Measurements from ENCODE around the gene CCDC192.

The CCDC192 gene

GRCh38 chr5:127885176-127885575, 182.0 kb downstream of the CCDC192 start:
- no peak for TF ChIP-seq EZH2phosphoT487 (IDR thresholded peaks at IDR 0.05; ENCODE audit: borderline replicate concordance)
- TF ChIP-seq CTCF (conservative IDR thresholded peaks at IDR 0.05; ENCODE audit: low read length): no peak
- no peaks in the 10 kb centered on the region for H4K20me1 ChIP-seq (ENCODE audit: insufficient read depth, low read length, poor library complexity, severe bottlenecking)
- no peaks in the 10 kb centered on the region for H3F3A ChIP-seq (ENCODE audit: low read depth)
- H3K36me3 ChIP-seq (ENCODE audit: insufficient read depth, low read length): no peaks in the 10 kb centered on the region
- no peaks in the 10 kb centered on the region for H3K9me3 ChIP-seq (ENCODE audit: insufficient read depth, low read depth, low read length)
- H3K4me1 ChIP-seq (ENCODE audit: insufficient read depth, low read length, poor library complexity, severe bottlenecking): no peaks in the 10 kb centered on the region
- no peaks in the 10 kb centered on the region for H3K9me2 ChIP-seq (replicated peaks; ENCODE audit: low read depth, low read length)
- H2AFZ ChIP-seq (ENCODE audit: low read length): no peak overlapping the region
- H3K4me3 ChIP-seq (ENCODE audit: low read length, poor library complexity, severe bottlenecking): no peak overlapping the region
- H3K4me2 ChIP-seq (ENCODE audit: low read depth, low read length, poor library complexity, severe bottlenecking): no peak overlapping the region
- no peaks in the 10 kb centered on the region for H3K79me2 ChIP-seq (ENCODE audit: insufficient read depth, low read length)
- no peak overlapping the region for H3K9ac ChIP-seq (ENCODE audit: low read depth, low read length, poor library complexity, severe bottlenecking)
- H3K27me3 ChIP-seq (ENCODE audit: insufficient read depth, low read length, poor library complexity, severe bottlenecking): no peaks in the 10 kb centered on the region

GRCh38 chr5:127886081-127886480, 182.9 kb downstream of the CCDC192 start:
- H3K27me3 ChIP-seq (ENCODE audit: insufficient read depth, low read length, poor library complexity, severe bottlenecking): no peaks in the 10 kb centered on the region
- no peaks in the 10 kb centered on the region for H3K36me3 ChIP-seq (ENCODE audit: insufficient read depth, low read length)
- H2AFZ ChIP-seq (ENCODE audit: low read length): no peak overlapping the region
- H3K4me3 ChIP-seq (ENCODE audit: low read length, poor library complexity, severe bottlenecking): no peak overlapping the region
- H3K79me2 ChIP-seq (ENCODE audit: insufficient read depth, low read length): no peaks in the 10 kb centered on the region
- no peaks in the 10 kb centered on the region for H3K4me1 ChIP-seq (ENCODE audit: insufficient read depth, low read length, poor library complexity, severe bottlenecking)
- TF ChIP-seq CTCF (conservative IDR thresholded peaks at IDR 0.05; ENCODE audit: low read length) (no peak), EZH2phosphoT487 (IDR thresholded peaks at IDR 0.05; ENCODE audit: borderline replicate concordance) (no peak)
- H3K9me3 ChIP-seq (ENCODE audit: insufficient read depth, low read depth, low read length): no peaks in the 10 kb centered on the region
- H3K9ac ChIP-seq (ENCODE audit: low read depth, low read length, poor library complexity, severe bottlenecking): no peak overlapping the region
- no peaks in the 10 kb centered on the region for H4K20me1 ChIP-seq (ENCODE audit: insufficient read depth, low read length, poor library complexity, severe bottlenecking)
- no peaks in the 10 kb centered on the region for H3F3A ChIP-seq (ENCODE audit: low read depth)
- no peaks in the 10 kb centered on the region for H3K9me2 ChIP-seq (replicated peaks; ENCODE audit: low read depth, low read length)
- no peak overlapping the region for H3K4me2 ChIP-seq (ENCODE audit: low read depth, low read length, poor library complexity, severe bottlenecking)

GRCh38 chr5:127887282-127887681, 184.1 kb downstream of the CCDC192 start:
- H3K4me3 ChIP-seq (ENCODE audit: low read length, poor library complexity, severe bottlenecking): no peak overlapping the region
- H4K20me1 ChIP-seq (ENCODE audit: insufficient read depth, low read length, poor library complexity, severe bottlenecking): no peaks in the 10 kb centered on the region
- H2AFZ ChIP-seq (ENCODE audit: low read length): no peak overlapping the region
- no peaks in the 10 kb centered on the region for H3K36me3 ChIP-seq (ENCODE audit: insufficient read depth, low read length)
- H3K9me2 ChIP-seq (replicated peaks; ENCODE audit: low read depth, low read length): no peaks in the 10 kb centered on the region
- H3K9me3 ChIP-seq (ENCODE audit: insufficient read depth, low read depth, low read length): no peaks in the 10 kb centered on the region
- no peaks in the 10 kb centered on the region for H3K4me1 ChIP-seq (ENCODE audit: insufficient read depth, low read length, poor library complexity, severe bottlenecking)
- H3K4me2 ChIP-seq (ENCODE audit: low read depth, low read length, poor library complexity, severe bottlenecking): no peak overlapping the region
- H3K9ac ChIP-seq (ENCODE audit: low read depth, low read length, poor library complexity, severe bottlenecking): no peak overlapping the region
- no peaks in the 10 kb centered on the region for H3F3A ChIP-seq (ENCODE audit: low read depth)
- H3K27me3 ChIP-seq (ENCODE audit: insufficient read depth, low read length, poor library complexity, severe bottlenecking): no peaks in the 10 kb centered on the region
- TF ChIP-seq CTCF (conservative IDR thresholded peaks at IDR 0.05; ENCODE audit: low read length): no peak
- no peak for TF ChIP-seq EZH2phosphoT487 (IDR thresholded peaks at IDR 0.05; ENCODE audit: borderline replicate concordance)
- no peaks in the 10 kb centered on the region for H3K79me2 ChIP-seq (ENCODE audit: insufficient read depth, low read length)

Measured in Loucy (cell line).